Small intestine (tissue), 7 donors: Measurements from ENCODE around the gene XRN1. TPM values are rescaled to one million over a fixed set of nuclear protein-coding genes. Genes with fewer than 3 reads are reported as not detected.
A peak's percentile ranks its signal among the peaks of the same experiment; 100 is the strongest.
"Not testable (repeated sequence)": the region's sequence is repeated elsewhere in the genome, so short reads cannot be mapped to it uniquely, and the experiment has no call there.

Experiments
- DNase-seq, 2 donors: peaks; one replicate each; pipeline versions ENCODE4 v3.0.0 to v3.0.0-alpha.2; 2013
- FAIRE-seq: peaks from 2 replicates; lab custom pipeline; 2012; peaks lifted over from hg19 to GRCh38; lab: Jason Lieb, UNC
- H3K27ac ChIP-seq, 3 donors: one replicate each; pipeline ENCODE4 v1.5.1; 2013; ENCODE audit warnings: low read length in 2 of 3, mild to moderate bottlenecking in 2 of 3, control low read depth in 1 of 3, inconsistent platforms in 1 of 3, low read depth in 1 of 3, moderate library complexity in 1 of 3
- H3K27me3 ChIP-seq, 3 donors: one replicate each; pipeline ENCODE4 v1.6.1; 2013; ENCODE audit warnings: low read length in 3 of 3, inconsistent platforms in 1 of 3; ENCODE audit not compliant: control insufficient read depth in 3 of 3, insufficient read depth in 3 of 3
- H3K36me3 ChIP-seq, 3 donors: one replicate each; pipeline ENCODE4 v1.6.1; 2013; ENCODE audit warnings: low read length in 3 of 3, inconsistent platforms in 1 of 3, low read depth in 1 of 3, mild to moderate bottlenecking in 1 of 3, moderate library complexity in 1 of 3; ENCODE audit not compliant: control insufficient read depth in 3 of 3, insufficient read depth in 2 of 3
- H3K4me1 ChIP-seq, 3 donors: one replicate each; pipeline ENCODE4 v1.6.1; 2013; ENCODE audit warnings: low read length in 2 of 3, inconsistent platforms in 1 of 3, low read depth in 1 of 3, mild to moderate bottlenecking in 1 of 3, moderate library complexity in 1 of 3; ENCODE audit not compliant: control insufficient read depth in 3 of 3, insufficient read depth in 2 of 3
- H3K4me3 ChIP-seq, 3 donors: one replicate each; pipeline ENCODE4 v1.5.1; 2013; ENCODE audit warnings: low read length in 3 of 3, control low read depth in 1 of 3, inconsistent platforms in 1 of 3, low read depth in 1 of 3, mild to moderate bottlenecking in 1 of 3, moderate library complexity in 1 of 3
- H3K9me3 ChIP-seq, 2 donors: one replicate each; pipeline ENCODE4 v1.6.1; 2013; ENCODE audit warnings: low read depth in 1 of 2, low read length in 1 of 2; ENCODE audit not compliant: control insufficient read depth in 2 of 2, insufficient read depth in 1 of 2
- WGBS, 3 donors: extraction: QIAGEN DNeasy Blood & Tissue Kit; methylation state at CpG; one replicate each; pipeline ENCODE4 v1.1.7; 2013; 5-methylcytosine and 5-hydroxymethylcytosine counted together
- polyA plus RNA-seq, 4 donors: library from polyadenylated mRNA; stranded (reverse) in 3 of 4; unstranded in 1 of 4; fragments of 200-250 nt in 3 of 4; fragments of 120-200 nt in 1 of 4; gene quantifications; one replicate each; pipeline versions ENCODE4 v1.2.1 to v1.2.3, GENCODE V29; 2013
- donor health status: healthy with polysubstance abuse.
- donor health status: control.
- donor health status: control.
- donor health status: Bipolar disorder and iron deficiency.
- donor health status: healthy.

The XRN1 gene
- polyA plus RNA-seq, 4 donors = 4.8 to 34.4 (median 9.1) TPM

- DNase-seq, H3K27me3 ChIP-seq, H3K27ac ChIP-seq, H3K4me3 ChIP-seq, H3K4me1 ChIP-seq, FAIRE-seq, H3K9me3 ChIP-seq: not testable (repeated sequence)
- WGBS, 3 donors = 93 to 96% (median 94%) methylated on average over 6 of the region's 6 CpGs
- H3K36me3 ChIP-seq = peaks cover 2 to 27% (median 7%) of the 10 kb centered on the region in 3 donors
Observed at GRCh38 chr3:142369576-142369975, 78.3 kb downstream of the XRN1 start.

- H3K4me3 ChIP-seq = no peak overlapping the region
- H3K36me3 ChIP-seq = peaks cover 7 to 31% (median 11%) of the 10 kb centered on the region in 3 donors
- H3K27me3 ChIP-seq = no peaks in the 10 kb centered on the region
- DNase-seq (peak in 1 of 2 donors; percentile 15), FAIRE-seq (no peak)
- no peaks in the 10 kb centered on the region for H3K9me3 ChIP-seq
- 54 to 75% (median 68%) methylated on average over 1 of the region's 1 CpG for WGBS, 3 donors
- H3K4me1 ChIP-seq = no peaks in the 10 kb centered on the region
- no peak overlapping the region for H3K27ac ChIP-seq
Observed at GRCh38 chr3:142366434-142366833, 81.4 kb downstream of the XRN1 start.

GRCh38 chr3:142363936-142364467 is 83.8 kb downstream of the XRN1 start:
- H3K4me3 ChIP-seq = no peak overlapping the region
- no peaks in the 10 kb centered on the region for H3K4me1 ChIP-seq
- peaks cover 8 to 23% (median 11%) of the 10 kb centered on the region in 3 donors for H3K36me3 ChIP-seq
- DNase-seq = no peak
- H3K27ac ChIP-seq = no peak overlapping the region
- WGBS, 3 donors = 92 to 95% (median 93%) methylated on average over 2 of the region's 2 CpGs
- no peak for FAIRE-seq
- no peaks in the 10 kb centered on the region for H3K9me3 ChIP-seq
- no peaks in the 10 kb centered on the region for H3K27me3 ChIP-seq

GRCh38 chr3:142363433-142363832 is 84.4 kb downstream of the XRN1 start:
- not testable (repeated sequence) for H3K4me1 ChIP-seq, H3K27me3 ChIP-seq, FAIRE-seq, DNase-seq, H3K9me3 ChIP-seq, H3K27ac ChIP-seq, H3K4me3 ChIP-seq
- peaks cover 8 to 23% (median 11%) of the 10 kb centered on the region in 3 donors for H3K36me3 ChIP-seq
- WGBS, 3 donors = 73 to 81% (median 78%) methylated on average over 2 of the region's 2 CpGs

GRCh38 chr3:142359367-142359766 is 88.5 kb downstream of the XRN1 start:
- WGBS, 3 donors = 92 to 96% (median 94%) methylated on average over 2 of the region's 2 CpGs
- no peak for DNase-seq
- H3K27ac ChIP-seq = no peak overlapping the region
- FAIRE-seq = no peak
- H3K4me3 ChIP-seq = no peak overlapping the region
- H3K36me3 ChIP-seq = peaks cover 16 to 31% (median 24%) of the 10 kb centered on the region in 3 donors
- H3K9me3 ChIP-seq = peaks cover 0 to 3% of the 10 kb centered on the region in 2 donors
- H3K27me3 ChIP-seq = no peaks in the 10 kb centered on the region
- no peaks in the 10 kb centered on the region for H3K4me1 ChIP-seq

- DNase-seq (no peak), FAIRE-seq (no peak)
- 91 to 96% (median 91%) methylated on average over 3 of the region's 3 CpGs for WGBS, 3 donors
- Histone ChIP-seq H3K4me3 (no peak overlapping the region), H3K27ac (no peak overlapping the region), H3K27me3 (no peaks in the 10 kb centered on the region), H3K36me3 (peaks cover 10 to 26% (median 25%) of the 10 kb centered on the region in 3 donors), H3K9me3 (peaks cover 0 to 3% of the 10 kb centered on the region in 2 donors), H3K4me1 (no peaks in the 10 kb centered on the region)
Observed at GRCh38 chr3:142356818-142357217, 91.0 kb downstream of the XRN1 start.

- Histone ChIP-seq H3K4me1 (no peaks in the 10 kb centered on the region), H3K36me3 (peaks cover 10 to 30% (median 24%) of the 10 kb centered on the region in 3 donors), H3K27me3 (no peaks in the 10 kb centered on the region), H3K9me3 (peaks cover 0 to 3% of the 10 kb centered on the region in 2 donors), H3K4me3 (no peak overlapping the region), H3K27ac (no peak overlapping the region)
- FAIRE-seq = no peak
- WGBS, 3 donors = 91 to 99% (median 97%) methylated on average over 3 of the region's 3 CpGs
- no peak for DNase-seq
Observed at GRCh38 chr3:142355692-142356091, 92.1 kb downstream of the XRN1 start.

GRCh38 chr3:142354076-142354475 is 93.8 kb downstream of the XRN1 start:
- FAIRE-seq (peak; percentile 10), DNase-seq (no peak)
- Histone ChIP-seq H3K9me3 (peaks cover 0 to 3% of the 10 kb centered on the region in 2 donors), H3K36me3 (peaks cover 11 to 36% (median 22%) of the 10 kb centered on the region in 3 donors), H3K4me1 (no peaks in the 10 kb centered on the region), H3K27ac (no peak overlapping the region), H3K27me3 (no peaks in the 10 kb centered on the region), H3K4me3 (no peak overlapping the region)
- 95 to 99% (median 98%) methylated on average over 5 of the region's 5 CpGs for WGBS, 3 donors

- H3K36me3 ChIP-seq = peaks cover 15 to 38% (median 27%) of the 10 kb centered on the region in 3 donors
- H3K4me1 ChIP-seq = no peaks in the 10 kb centered on the region
- FAIRE-seq (no peak), DNase-seq (no peak)
- no peak overlapping the region for H3K27ac ChIP-seq
- H3K9me3 ChIP-seq = peaks cover 0 to 3% of the 10 kb centered on the region in 2 donors
- 94 to 97% (median 97%) methylated on average over 3 of the region's 3 CpGs for WGBS, 3 donors
- H3K27me3 ChIP-seq = no peaks in the 10 kb centered on the region
- no peak overlapping the region for H3K4me3 ChIP-seq
Observed at GRCh38 chr3:142353571-142353970, 94.3 kb downstream of the XRN1 start.
